NCI-H1105 (cell line): ENCODE measurements around the gene GPR39.

ENCODE experiments used
- DNase-seq: peaks from one replicate; lab custom pipeline; 2025; lab: John Stamatoyannopoulos, UW

The GPR39 gene

DNA sequence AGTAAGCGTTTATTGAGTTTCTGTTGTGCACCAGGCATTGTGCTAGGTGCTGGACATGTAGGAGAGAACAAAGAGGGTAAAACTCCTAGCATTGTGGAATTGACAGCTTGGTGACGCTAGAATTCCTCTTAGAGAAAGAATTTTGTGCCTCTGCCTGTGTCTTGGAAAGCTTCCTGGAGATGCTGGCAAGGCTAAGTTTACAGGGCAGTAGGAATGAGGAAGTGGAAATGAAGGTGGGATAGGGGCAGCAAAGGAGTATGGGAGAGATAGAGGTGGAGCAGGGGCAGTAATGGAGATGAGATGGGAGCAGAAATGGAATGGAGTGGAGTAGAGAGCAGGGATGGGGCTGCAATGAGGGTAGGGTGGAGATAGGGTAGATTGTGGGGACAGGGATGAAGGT, 29.8 kb downstream of the GPR39 start:
- no peak for DNase-seq

DNA sequence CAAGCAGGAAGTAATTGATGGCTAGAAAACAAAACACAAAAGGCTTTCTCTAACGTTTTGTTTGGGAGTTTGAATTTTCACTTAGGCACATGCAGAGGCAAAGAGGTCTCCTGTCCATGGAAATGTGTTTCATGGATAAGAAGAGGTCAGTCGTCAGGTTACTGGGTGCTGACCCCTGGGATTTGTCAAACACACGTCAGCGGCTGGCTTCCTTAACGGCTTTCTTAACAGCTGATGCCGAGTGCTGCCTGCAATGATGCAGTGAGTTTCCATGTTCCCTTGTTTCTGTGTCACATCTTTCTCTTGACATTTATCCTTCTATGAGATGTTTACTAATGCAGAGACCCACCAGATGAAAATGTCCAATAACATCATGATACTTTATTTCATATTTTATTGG, 31.7 kb downstream of the GPR39 start:
- no peak for DNase-seq

DNA sequence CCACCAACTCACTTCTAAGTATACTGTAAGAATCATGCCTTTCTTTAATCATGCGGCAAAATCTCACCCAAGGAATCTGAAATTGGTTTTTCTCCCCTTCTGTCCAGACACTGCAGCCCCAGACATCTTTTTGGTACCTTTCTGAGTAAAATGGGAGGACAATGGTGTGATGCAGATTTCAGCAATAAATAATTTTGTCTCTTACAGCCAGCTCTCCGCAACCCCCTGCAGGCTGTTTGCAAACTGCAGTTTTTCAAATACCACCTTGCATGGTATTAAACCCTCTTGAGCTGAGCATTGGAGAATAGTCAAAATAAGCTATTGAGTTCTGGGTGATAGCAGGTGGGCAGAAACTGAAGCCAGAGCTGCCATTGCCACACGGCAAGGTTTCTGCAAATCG, 32.2 kb downstream of the GPR39 start:
- DNase-seq = peak; percentile 4

GRCh38 chr2:132449868-132450267, 33.3 kb downstream of the GPR39 start:
- no peak for DNase-seq

- DNase-seq = no peak
These were observed 44.2 kb downstream of the GPR39 start for GRCh38 chr2:132460781-132461180.

- no peak for DNase-seq
These were observed 45.6 kb downstream of the GPR39 start for GRCh38 chr2:132462236-132462635.

DNA sequence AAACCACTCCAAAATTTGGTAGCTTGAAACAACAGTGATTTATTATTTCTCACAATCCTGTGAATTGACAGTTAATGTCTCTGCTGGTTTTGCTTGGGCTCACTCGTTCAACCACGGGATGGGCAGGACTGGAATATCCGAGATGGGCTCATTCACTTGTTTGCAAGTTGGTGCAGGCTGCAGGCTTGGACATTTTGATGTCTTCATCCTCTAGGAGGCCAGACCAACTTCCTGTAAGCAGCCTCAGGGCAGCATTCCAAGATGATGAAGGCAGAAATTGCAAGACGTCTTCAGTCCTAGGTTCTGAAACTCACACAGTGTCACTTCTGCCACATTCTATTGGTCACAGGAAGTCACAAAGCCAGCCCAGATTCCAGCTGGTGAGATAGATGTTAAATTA, 47.1 kb downstream of the GPR39 start:
- DNase-seq = no peak

GRCh38 chr2:132465917-132466316, 49.3 kb downstream of the GPR39 start:
- DNase-seq = no peak

GRCh38 chr2:132466428-132467028, 49.9 kb downstream of the GPR39 start:
- DNase-seq = no peak

- DNase-seq = no peak
These were observed 52.4 kb downstream of the GPR39 start for GRCh38 chr2:132468821-132469675.

GRCh38 chr2:132470746-132471145, 54.1 kb downstream of the GPR39 start:
- DNase-seq = no peak

- DNase-seq = no peak
These were observed 56.7 kb downstream of the GPR39 start for GRCh38 chr2:132473174-132473883.

DNA sequence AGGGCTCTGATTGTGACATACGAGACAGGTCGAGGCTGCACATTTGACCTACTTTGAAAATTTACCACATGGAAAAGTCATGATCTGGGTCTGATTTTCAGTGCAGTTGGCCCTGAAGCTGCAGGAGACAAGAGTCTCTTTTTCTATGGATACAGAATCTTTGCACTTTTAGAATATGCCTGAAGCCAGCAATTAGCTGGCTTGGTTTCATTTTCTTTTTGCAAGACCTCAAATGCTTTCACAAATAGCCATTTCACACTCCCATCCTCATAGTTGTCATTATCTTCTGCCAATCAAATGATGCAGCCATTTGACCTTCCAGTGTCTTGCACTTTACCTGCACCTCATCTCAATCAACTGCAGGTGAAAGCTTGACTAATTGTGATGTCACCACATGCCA, 59.0 kb downstream of the GPR39 start:
- no peak for DNase-seq

DNA sequence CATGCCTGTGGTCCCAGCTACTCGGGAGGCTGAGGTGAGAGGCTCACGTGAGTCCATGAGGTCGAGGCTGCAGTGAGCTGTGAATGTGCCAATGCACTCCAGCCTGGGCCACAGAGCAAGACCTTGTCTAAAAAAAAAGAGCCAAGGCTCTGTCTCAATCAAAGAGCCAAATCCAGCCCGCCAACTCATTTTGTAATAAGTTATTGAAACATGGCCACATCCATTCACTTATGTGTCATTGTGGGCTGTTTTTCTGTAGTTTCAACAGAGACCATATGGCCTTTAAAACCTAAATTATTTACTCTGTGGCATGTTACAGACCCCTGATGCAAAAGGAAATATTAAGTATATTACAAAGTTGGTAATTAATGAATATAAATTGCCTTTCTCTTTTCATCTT, 60.8 kb downstream of the GPR39 start:
- DNase-seq = no peak

DNA sequence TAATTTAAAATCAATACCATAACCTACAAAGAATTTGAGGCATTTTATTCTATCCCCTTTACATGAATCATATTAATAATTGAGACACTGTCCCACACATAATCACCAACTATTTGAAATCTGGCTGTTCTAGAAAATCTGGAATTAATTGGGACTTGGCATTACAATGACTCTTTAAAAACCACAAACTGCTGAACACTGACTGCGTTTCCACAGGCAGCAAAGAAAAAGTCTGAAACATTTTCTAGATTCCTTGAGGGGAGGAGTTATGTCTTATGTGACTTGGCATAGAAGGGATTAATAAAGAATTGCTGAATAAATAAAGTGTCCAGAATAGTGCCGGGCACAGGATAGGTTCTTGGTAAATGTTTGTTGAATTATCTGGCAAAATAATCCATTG, 61.4 kb downstream of the GPR39 start:
- no peak for DNase-seq

DNA sequence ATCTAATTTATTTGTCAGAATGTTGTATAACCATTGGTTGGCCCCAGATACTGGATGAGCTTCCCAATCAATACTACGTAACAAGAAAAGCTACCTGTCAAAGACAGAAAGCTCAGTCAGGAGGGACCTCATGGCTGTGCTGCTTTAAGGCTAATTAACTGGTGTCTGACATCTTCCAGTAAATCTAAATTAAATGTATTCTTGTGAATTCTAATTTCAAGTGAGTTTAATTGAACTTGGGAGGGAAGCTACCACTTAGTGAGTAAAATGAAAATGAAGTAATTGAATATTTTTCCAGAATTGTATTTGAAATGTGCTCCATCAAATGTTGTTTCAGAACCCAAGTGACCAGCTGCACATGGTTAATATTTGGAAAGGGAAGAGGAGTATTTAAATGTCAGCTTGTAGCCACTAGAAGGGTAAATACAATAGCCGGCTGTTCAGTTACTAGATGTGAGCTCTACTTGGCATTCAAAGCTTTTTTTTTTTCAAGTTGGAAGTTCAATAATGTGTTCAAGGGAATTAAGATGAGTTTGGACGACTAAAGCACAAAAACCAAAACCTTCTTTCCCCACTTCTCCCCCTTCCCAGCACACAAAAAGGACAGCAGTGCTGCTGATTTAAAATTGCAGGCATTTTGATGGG, 62.0 kb downstream of the GPR39 start:
- DNase-seq = no peak

DNA sequence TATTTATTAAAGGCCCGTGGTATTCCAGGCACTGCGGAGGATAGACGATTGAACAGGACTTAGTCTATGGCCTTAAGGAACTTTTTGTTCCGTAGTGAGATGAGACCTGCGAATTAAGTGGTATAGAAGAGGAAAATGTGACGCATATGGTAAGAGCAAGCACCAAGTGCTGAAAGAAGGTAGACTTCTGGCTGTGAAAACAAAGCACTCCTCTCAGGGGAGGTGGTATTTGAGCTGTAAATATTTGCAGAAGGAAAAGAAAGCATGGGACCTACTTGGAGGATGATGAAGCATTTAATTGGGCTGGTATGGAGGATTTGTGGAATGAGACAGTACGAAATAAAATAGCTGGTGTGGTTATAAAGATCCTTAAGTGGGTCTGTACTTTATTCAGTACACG, 62.5 kb downstream of the GPR39 start:
- DNase-seq = no peak

- no peak for DNase-seq
These were observed 66.2 kb downstream of the GPR39 start for GRCh38 chr2:132482821-132483220.

GRCh38 chr2:132484144-132484543, 67.5 kb downstream of the GPR39 start:
- no peak for DNase-seq

DNA sequence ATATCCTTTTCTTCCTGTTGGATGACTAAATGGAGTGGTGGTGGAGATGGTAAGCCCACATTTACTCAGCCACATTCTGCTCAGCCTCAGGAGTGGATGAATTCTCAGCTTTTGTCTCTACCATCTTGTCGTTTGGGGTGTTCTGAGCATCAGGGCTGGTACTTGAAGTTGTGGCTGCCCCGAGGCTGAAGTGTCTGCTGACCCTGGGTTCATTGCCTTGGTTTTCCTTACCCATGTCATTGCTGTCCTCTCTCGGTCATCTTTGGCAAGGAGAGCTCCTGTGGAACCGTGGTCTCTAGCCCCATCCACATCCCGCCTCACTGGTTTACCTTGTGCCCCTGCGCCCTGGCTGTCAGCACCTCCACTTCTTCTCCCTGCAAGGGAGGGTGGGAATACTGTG, 71.9 kb downstream of the GPR39 start:
- no peak for DNase-seq

- DNase-seq = no peak
These were observed 72.5 kb downstream of the GPR39 start for GRCh38 chr2:132489150-132489549.

DNA sequence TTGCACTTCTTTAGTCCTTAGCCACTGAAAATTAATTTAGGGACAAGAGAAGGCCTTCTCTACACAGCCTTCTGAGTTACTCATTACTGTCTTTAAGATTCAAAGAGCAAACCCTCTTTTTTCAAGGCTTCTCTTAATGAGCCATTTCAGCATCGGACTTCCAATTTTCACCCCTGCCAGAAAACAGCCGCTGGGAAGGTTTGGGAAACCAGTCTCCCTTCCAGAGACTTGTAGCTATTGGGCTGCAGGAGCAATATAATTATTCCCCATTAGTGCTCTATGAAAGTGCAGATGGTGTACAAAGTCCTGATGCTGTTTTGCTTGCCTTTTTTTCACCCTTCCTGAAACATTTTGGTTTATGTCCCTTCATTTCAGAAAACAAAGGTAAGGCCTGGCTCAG, 79.3 kb downstream of the GPR39 start:
- no peak for DNase-seq

GRCh38 chr2:132496555-132496954, 80.0 kb downstream of the GPR39 start:
- no peak for DNase-seq
